Activated T-helper 1 cell treated with anti-CD3 and anti-CD28 coated beads, Interleukin-12 subunit alpha, Interleukin-12 subunit beta, Interleukin-2, Interleukin-4 antibody, amounts not matched to agents 30 ng/mL and 10 ng/mL and 1 ng/mL, durations not matched to agents 14 hours and 24 hours and 36 hours (primary cell): ENCODE results near the gene GPSM1. TPM values are rescaled to one million over a fixed set of nuclear protein-coding genes. Genes with fewer than 3 reads are reported as not detected.
A peak's percentile ranks its signal among the peaks of the same experiment; 100 is the strongest.

Experiments
- DNase-seq: peaks from one replicate; pipeline ENCODE4 v3.0.0; 2021; ENCODE audit warnings: low spot score
- H3K27ac Mint-ChIP-seq: one replicate; pipeline ENCODE4 v1.8.0; 2021; ENCODE audit warnings: mild to moderate bottlenecking, mixed read lengths
- H3K27me3 Mint-ChIP-seq: one replicate; pipeline ENCODE4 v1.8.0; 2022; ENCODE audit warnings: mild to moderate bottlenecking, moderate library complexity, mixed read lengths; ENCODE audit not compliant: insufficient read depth
- H3K36me3 Mint-ChIP-seq: one replicate; pipeline ENCODE4 v1.8.0; 2021; ENCODE audit warnings: low read depth, mixed read lengths
- H3K4me1 Mint-ChIP-seq: one replicate; pipeline ENCODE4 v1.8.0; 2021; ENCODE audit warnings: low read depth, mixed read lengths
- H3K4me3 Mint-ChIP-seq: one replicate; pipeline ENCODE4 v1.8.0; 2021; ENCODE audit warnings: mild to moderate bottlenecking, moderate library complexity, mixed read lengths
- H3K9me3 Mint-ChIP-seq: one replicate; pipeline ENCODE4 v1.8.0; 2021; ENCODE audit warnings: mixed read lengths
- intact Hi-C: fragments of 100-400 bp; cut with micrococcal nuclease; formaldehyde crosslinking; loops from one replicate; pipeline ENCODE4 v1.15.1; 2024
- total RNA-seq: library from RNA; stranded (reverse); gene quantifications from 2 replicates; pipeline ENCODE4 v1.2.3, GENCODE V29; 2022

The GPSM1 gene
- total RNA-seq, 1 donor from 2014 or later, result 19.1 TPM

- H3K4me3 Mint-ChIP-seq, result peak overlapping the region; percentile 7
- no peaks in the 10 kb centered on the region for H3K9me3 Mint-ChIP-seq
- intact Hi-C loops, result no loop called here
- H3K36me3 Mint-ChIP-seq, result peaks cover 4% of the 10 kb centered on the region
- peaks cover 6% of the 10 kb centered on the region for H3K4me1 Mint-ChIP-seq
- H3K27ac Mint-ChIP-seq, result no peak overlapping the region
- no peaks in the 10 kb centered on the region for H3K27me3 Mint-ChIP-seq
- no peak for DNase-seq
These were observed 37.8 kb downstream of the GPSM1 start for GRCh38 chr9:136364942-136365774.

GRCh38 chr9:136365775-136366222 lies 38.5 kb downstream of the GPSM1 start:
- Mint-ChIP-seq H3K27ac (no peak overlapping the region), H3K36me3 (peaks cover 4% of the 10 kb centered on the region), H3K27me3 (no peaks in the 10 kb centered on the region), H3K4me1 (peaks cover 6% of the 10 kb centered on the region), H3K9me3 (no peaks in the 10 kb centered on the region), H3K4me3 (no peak overlapping the region)
- intact Hi-C loops, result no loop called here
- no peak for DNase-seq

- no peak overlapping the region for H3K4me3 Mint-ChIP-seq
- intact Hi-C loops, result no loop called here
- no peaks in the 10 kb centered on the region for H3K27me3 Mint-ChIP-seq
- peaks cover 3% of the 10 kb centered on the region for H3K36me3 Mint-ChIP-seq
- H3K9me3 Mint-ChIP-seq, result no peaks in the 10 kb centered on the region
- no peak overlapping the region for H3K27ac Mint-ChIP-seq
- H3K4me1 Mint-ChIP-seq, result peaks cover 6% of the 10 kb centered on the region
- DNase-seq, result no peak
These were observed 39.5 kb downstream of the GPSM1 start for GRCh38 chr9:136366826-136367225.

GRCh38 chr9:136367296-136368145 lies 40.2 kb downstream of the GPSM1 start:
- H3K27me3 Mint-ChIP-seq, result no peaks in the 10 kb centered on the region
- intact Hi-C loops, result no loop called here
- peaks cover 4% of the 10 kb centered on the region for H3K4me1 Mint-ChIP-seq
- H3K4me3 Mint-ChIP-seq, result no peak overlapping the region
- DNase-seq, result no peak
- H3K36me3 Mint-ChIP-seq, result peaks cover 3% of the 10 kb centered on the region
- no peak overlapping the region for H3K27ac Mint-ChIP-seq
- no peaks in the 10 kb centered on the region for H3K9me3 Mint-ChIP-seq

- no peak for DNase-seq
- H3K27ac Mint-ChIP-seq, result no peak overlapping the region
- H3K4me3 Mint-ChIP-seq, result no peak overlapping the region
- H3K9me3 Mint-ChIP-seq, result no peaks in the 10 kb centered on the region
- peaks cover 3% of the 10 kb centered on the region for H3K36me3 Mint-ChIP-seq
- intact Hi-C loops, result no loop called here
- H3K4me1 Mint-ChIP-seq, result no peaks in the 10 kb centered on the region
- H3K27me3 Mint-ChIP-seq, result no peaks in the 10 kb centered on the region
These were observed 40.9 kb downstream of the GPSM1 start for GRCh38 chr9:136368190-136368589.

GRCh38 chr9:136370037-136370436 lies 42.7 kb downstream of the GPSM1 start:
- H3K27me3 Mint-ChIP-seq, result no peaks in the 10 kb centered on the region
- H3K27ac Mint-ChIP-seq, result no peak overlapping the region
- no peak overlapping the region for H3K4me3 Mint-ChIP-seq
- intact Hi-C loops, result no loop called here
- DNase-seq, result no peak
- H3K36me3 Mint-ChIP-seq, result peaks cover 1% of the 10 kb centered on the region
- H3K9me3 Mint-ChIP-seq, result no peaks in the 10 kb centered on the region
- no peaks in the 10 kb centered on the region for H3K4me1 Mint-ChIP-seq

GRCh38 chr9:136370687-136371532 lies 43.6 kb downstream of the GPSM1 start:
- Mint-ChIP-seq H3K27ac (no peak overlapping the region), H3K4me1 (no peaks in the 10 kb centered on the region), H3K4me3 (no peak overlapping the region), H3K27me3 (no peaks in the 10 kb centered on the region), H3K9me3 (no peaks in the 10 kb centered on the region), H3K36me3 (peaks cover 1% of the 10 kb centered on the region)
- no peak for DNase-seq
- intact Hi-C loops, result no loop called here

- peaks cover 1% of the 10 kb centered on the region for H3K36me3 Mint-ChIP-seq
- intact Hi-C loops, result no loop called here
- H3K4me3 Mint-ChIP-seq, result no peak overlapping the region
- no peaks in the 10 kb centered on the region for H3K27me3 Mint-ChIP-seq
- H3K9me3 Mint-ChIP-seq, result no peaks in the 10 kb centered on the region
- DNase-seq, result no peak
- no peaks in the 10 kb centered on the region for H3K4me1 Mint-ChIP-seq
- no peak overlapping the region for H3K27ac Mint-ChIP-seq
These were observed 44.2 kb downstream of the GPSM1 start for GRCh38 chr9:136371533-136371880.

GRCh38 chr9:136372006-136372405 lies 44.7 kb downstream of the GPSM1 start:
- Mint-ChIP-seq H3K9me3 (no peaks in the 10 kb centered on the region), H3K4me1 (no peaks in the 10 kb centered on the region), H3K4me3 (no peak overlapping the region), H3K36me3 (peaks cover 1% of the 10 kb centered on the region), H3K27ac (no peak overlapping the region), H3K27me3 (no peaks in the 10 kb centered on the region)
- intact Hi-C loops, result no loop called here
- DNase-seq, result no peak

- peaks cover 1% of the 10 kb centered on the region for H3K36me3 Mint-ChIP-seq
- no peak overlapping the region for H3K27ac Mint-ChIP-seq
- intact Hi-C loops, result no loop called here
- H3K9me3 Mint-ChIP-seq, result no peaks in the 10 kb centered on the region
- no peaks in the 10 kb centered on the region for H3K4me1 Mint-ChIP-seq
- no peak for DNase-seq
- no peaks in the 10 kb centered on the region for H3K27me3 Mint-ChIP-seq
- H3K4me3 Mint-ChIP-seq, result peak overlapping the region; percentile 57
These were observed 45.4 kb downstream of the GPSM1 start for GRCh38 chr9:136372561-136373299.

GRCh38 chr9:136373300-136374182 lies 46.2 kb downstream of the GPSM1 start, which contains the start of gene CARD9:
Gene CARD9, minus strand, starts transcription at chr9:136373669. Its CDS starts 1,591 bp downstream, at chr9:136372078.
- H3K4me1 Mint-ChIP-seq, result no peaks in the 10 kb centered on the region
- no peak within 1 kb of the TSS for H3K27ac Mint-ChIP-seq
- H3K4me3 Mint-ChIP-seq, result peak within 1 kb of the TSS; percentile 57
- peaks cover 1% of the 10 kb centered on the region for H3K36me3 Mint-ChIP-seq
- intact Hi-C loops, result no loop called here
- no peak for DNase-seq
- H3K27me3 Mint-ChIP-seq, result no peaks in the 10 kb centered on the region
- no peaks in the 10 kb centered on the region for H3K9me3 Mint-ChIP-seq
